ENCODE measurements around the gene TIAM1. TPM values are rescaled to one million over a fixed set of nuclear protein-coding genes. Genes with fewer than 3 reads are reported as not detected.
A peak's percentile ranks its signal among the peaks of the same experiment; 100 is the strongest.

The TIAM1 gene
- total RNA-seq, 1 experiment from 2014 or later, result 22.5 TPM

DNA sequence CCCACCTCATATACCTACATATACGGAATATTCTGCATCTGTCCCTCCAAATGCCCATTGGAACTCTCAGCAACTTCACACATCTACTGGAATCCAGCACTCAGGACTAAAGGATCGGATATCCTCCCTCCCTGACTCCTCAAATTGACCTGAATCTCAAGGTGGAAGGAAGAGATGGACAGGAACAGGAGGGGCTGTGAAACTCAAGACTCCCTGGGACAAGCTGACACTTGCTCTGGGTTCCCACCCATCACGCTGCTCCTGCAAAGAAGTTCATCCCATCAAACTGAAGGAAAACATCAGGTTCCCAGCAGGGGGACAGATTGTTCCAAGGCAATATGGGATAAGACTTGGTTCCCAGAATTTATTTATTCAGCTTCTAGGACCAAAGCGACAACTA is 30.3 kb upstream of the TIAM1 start:
- no peak for TF ChIP-seq EZH2 (IDR thresholded peaks at IDR 0.05; ENCODE audit: low read depth)
- TF ChIP-seq, protein P1, sequence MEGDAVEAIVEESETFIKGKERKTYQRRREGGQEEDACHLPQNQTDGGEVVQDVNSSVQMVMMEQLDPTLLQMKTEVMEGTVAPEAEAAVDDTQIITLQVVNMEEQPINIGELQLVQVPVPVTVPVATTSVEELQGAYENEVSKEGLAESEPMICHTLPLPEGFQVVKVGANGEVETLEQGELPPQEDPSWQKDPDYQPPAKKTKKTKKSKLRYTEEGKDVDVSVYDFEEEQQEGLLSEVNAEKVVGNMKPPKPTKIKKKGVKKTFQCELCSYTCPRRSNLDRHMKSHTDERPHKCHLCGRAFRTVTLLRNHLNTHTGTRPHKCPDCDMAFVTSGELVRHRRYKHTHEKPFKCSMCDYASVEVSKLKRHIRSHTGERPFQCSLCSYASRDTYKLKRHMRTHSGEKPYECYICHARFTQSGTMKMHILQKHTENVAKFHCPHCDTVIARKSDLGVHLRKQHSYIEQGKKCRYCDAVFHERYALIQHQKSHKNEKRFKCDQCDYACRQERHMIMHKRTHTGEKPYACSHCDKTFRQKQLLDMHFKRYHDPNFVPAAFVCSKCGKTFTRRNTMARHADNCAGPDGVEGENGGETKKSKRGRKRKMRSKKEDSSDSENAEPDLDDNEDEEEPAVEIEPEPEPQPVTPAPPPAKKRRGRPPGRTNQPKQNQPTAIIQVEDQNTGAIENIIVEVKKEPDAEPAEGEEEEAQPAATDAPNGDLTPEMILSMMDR (conservative IDR thresholded peaks at IDR 0.05), result no peak
- Histone ChIP-seq H3F3A (ENCODE audit: insufficient read depth, low read depth) (no peaks in the 10 kb centered on the region), H3K4me2 (no peak overlapping the region), H3K9me2 (ENCODE audit: insufficient read depth) (no peaks in the 10 kb centered on the region), H4K20me1 (ENCODE audit: insufficient read depth) (no peaks in the 10 kb centered on the region), H3K27ac (no peak overlapping the region), H3K27me3 (ENCODE audit: insufficient read depth, low read depth) (no peaks in the 10 kb centered on the region), H3K4me1 (replicated peaks; ENCODE audit: insufficient read depth) (peaks cover 10% of the 10 kb centered on the region), H3K36me3 (ENCODE audit: low read depth) (no peaks in the 10 kb centered on the region), H3K79me2 (ENCODE audit: low read depth) (no peaks in the 10 kb centered on the region), H3K4me3 (no peak overlapping the region), H3K9me3 (ENCODE audit: insufficient read depth, low read depth) (no peaks in the 10 kb centered on the region), H2AFZ (no peak overlapping the region)
- CTCF ChIA-PET, result no interaction called here
- intact Hi-C loops (cut with micrococcal nuclease; ENCODE audit: unreplicated experiment), result no loop called here
- no peak for DNase-seq
- POLR2A ChIA-PET (ENCODE audit: unreplicated experiment), result no interaction called here
- no TSS peak for BruUV-seq (replicated peaks)

DNA sequence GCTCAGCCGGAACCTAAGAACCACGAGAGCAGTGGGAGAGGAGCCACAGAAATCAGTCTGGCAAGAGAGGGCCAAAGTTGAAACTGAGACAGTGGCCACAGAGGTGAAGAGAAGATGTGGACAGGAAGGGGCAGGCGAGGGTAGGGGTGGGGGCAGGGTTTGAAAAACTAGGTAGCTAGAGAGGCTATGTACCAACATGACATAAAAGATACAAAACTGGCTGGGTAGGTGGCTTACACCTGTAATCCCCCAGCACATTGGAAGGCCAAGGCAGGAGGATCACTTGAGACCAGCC is 28.4 kb upstream of the TIAM1 start:
- ChIA-PET POLR2A (ENCODE audit: unreplicated experiment) (no interaction called here), CTCF (no interaction called here)
- H3K4me3 ChIP-seq, result no peak overlapping the region
- H3K4me1 ChIP-seq (replicated peaks; ENCODE audit: insufficient read depth), result peaks cover 16% of the 10 kb centered on the region
- no peak overlapping the region for H2AFZ ChIP-seq
- DNase-seq, result no peak
- H3K36me3 ChIP-seq (ENCODE audit: low read depth), result no peaks in the 10 kb centered on the region
- no peaks in the 10 kb centered on the region for H3K9me2 ChIP-seq (ENCODE audit: insufficient read depth)
- peak overlapping the region; percentile 23; the same call in 1 of the 2 replicates for H3K4me2 ChIP-seq
- 0 out of 2 replicates have a peak, but pooled peaks cover 3% of the 10 kb centered on the region for H3F3A ChIP-seq (ENCODE audit: insufficient read depth, low read depth)
- intact Hi-C loops (cut with micrococcal nuclease; ENCODE audit: unreplicated experiment), result no loop called here
- no TSS peak for BruUV-seq (replicated peaks)
- no peaks in the 10 kb centered on the region for H3K79me2 ChIP-seq (ENCODE audit: low read depth)
- H4K20me1 ChIP-seq (ENCODE audit: insufficient read depth), result no peaks in the 10 kb centered on the region
- H3K27ac ChIP-seq, result 0 out of 2 replicates have a peak overlapping the region, but pooled peaks have one; percentile 16
- no peaks in the 10 kb centered on the region for H3K27me3 ChIP-seq (ENCODE audit: insufficient read depth, low read depth)
- no peaks in the 10 kb centered on the region for H3K9me3 ChIP-seq (ENCODE audit: insufficient read depth, low read depth)
- TF ChIP-seq, protein P1 (conservative IDR thresholded peaks at IDR 0.05), result no peak
- no peak for TF ChIP-seq EZH2 (IDR thresholded peaks at IDR 0.05; ENCODE audit: low read depth)

DNA sequence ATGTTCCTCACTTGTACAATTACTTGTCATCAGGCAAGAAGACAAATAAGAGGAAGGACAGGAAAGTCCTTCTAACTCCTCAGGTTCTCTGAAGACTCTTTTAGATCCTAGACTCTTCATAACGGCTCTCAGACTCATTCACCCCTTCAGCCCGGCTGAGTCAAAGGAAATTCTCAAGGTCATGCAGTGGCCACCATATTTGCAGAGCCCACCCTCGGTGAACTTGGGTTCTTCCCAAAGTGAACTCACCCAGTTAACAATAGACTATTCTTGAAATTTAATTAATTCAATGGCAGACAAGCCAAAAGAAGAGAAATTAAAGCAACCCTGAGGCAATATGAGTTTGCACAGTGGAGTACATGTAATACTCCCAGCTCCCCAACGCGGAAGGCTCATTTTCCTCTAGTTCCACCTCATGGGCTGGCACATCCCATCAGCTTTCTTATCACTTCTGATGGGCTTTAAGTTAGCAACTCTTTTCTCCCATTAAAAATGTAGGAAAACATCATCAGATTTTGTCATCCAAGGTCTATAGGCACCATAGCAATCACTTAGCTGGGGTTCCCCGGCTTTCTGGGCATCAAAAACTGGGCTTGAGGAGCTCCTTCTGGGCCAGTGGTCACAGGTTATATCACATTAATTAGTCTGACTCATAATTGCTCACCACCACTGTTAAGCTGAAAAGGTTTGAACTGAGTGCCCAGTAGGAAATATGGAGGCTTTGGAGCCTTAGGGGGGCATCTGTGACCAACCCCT is 27.8 kb upstream of the TIAM1 start:
- H3F3A ChIP-seq (ENCODE audit: insufficient read depth, low read depth), result 0 out of 2 replicates have a peak, but pooled peaks cover 3% of the 10 kb centered on the region
- no TSS peak for BruUV-seq (replicated peaks)
- H3K4me3 ChIP-seq, result no peak overlapping the region
- no peak overlapping the region for H2AFZ ChIP-seq
- peak overlapping the region; percentile 23; the same call in 1 of the 2 replicates for H3K4me2 ChIP-seq
- TF ChIP-seq, protein P1 (conservative IDR thresholded peaks at IDR 0.05), result no peak
- no peak for TF ChIP-seq EZH2 (IDR thresholded peaks at IDR 0.05; ENCODE audit: low read depth)
- H3K36me3 ChIP-seq (ENCODE audit: low read depth), result no peaks in the 10 kb centered on the region
- POLR2A ChIA-PET (ENCODE audit: unreplicated experiment), result no interaction called here
- no peaks in the 10 kb centered on the region for H3K9me3 ChIP-seq (ENCODE audit: insufficient read depth, low read depth)
- H3K4me1 ChIP-seq (replicated peaks; ENCODE audit: insufficient read depth), result peaks cover 21% of the 10 kb centered on the region
- CTCF ChIA-PET, result no interaction called here
- H3K27ac ChIP-seq, result 0 out of 2 replicates have a peak overlapping the region, but pooled peaks have one; percentile 16
- no peaks in the 10 kb centered on the region for H4K20me1 ChIP-seq (ENCODE audit: insufficient read depth)
- no peaks in the 10 kb centered on the region for H3K27me3 ChIP-seq (ENCODE audit: insufficient read depth, low read depth)
- no peaks in the 10 kb centered on the region for H3K79me2 ChIP-seq (ENCODE audit: low read depth)
- intact Hi-C loops (cut with micrococcal nuclease; ENCODE audit: unreplicated experiment), result no loop called here
- DNase-seq, result peak in 1 of 2 experiments; percentile 47
- H3K9me2 ChIP-seq (ENCODE audit: insufficient read depth), result no peaks in the 10 kb centered on the region

Data from PC-9 (cell line).